ENCODE measurements around the gene DPP10.

The DPP10 gene

DNA sequence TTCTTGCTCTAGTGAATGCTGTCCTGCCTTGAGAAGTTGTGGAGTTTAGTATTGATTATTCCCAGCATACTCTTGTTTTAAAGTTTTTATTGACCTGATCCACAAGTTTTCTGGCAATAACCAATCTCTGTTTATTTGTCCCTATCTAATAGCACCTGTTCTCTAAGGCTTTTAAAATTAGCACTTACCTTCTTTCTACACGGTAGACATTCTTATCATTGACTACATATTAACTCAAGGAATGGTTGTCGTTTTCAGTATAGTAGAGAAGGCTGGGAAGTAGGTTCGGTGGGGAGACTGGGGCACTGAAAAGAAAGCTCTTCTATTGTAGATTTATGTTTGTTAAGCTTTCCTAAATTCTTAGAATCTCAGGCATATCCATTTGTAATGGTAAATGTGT is 726.0 kb downstream of the DPP10 start:
- no peak for TF ChIP-seq CTCF (IDR thresholded peaks at IDR 0.05)

DNA sequence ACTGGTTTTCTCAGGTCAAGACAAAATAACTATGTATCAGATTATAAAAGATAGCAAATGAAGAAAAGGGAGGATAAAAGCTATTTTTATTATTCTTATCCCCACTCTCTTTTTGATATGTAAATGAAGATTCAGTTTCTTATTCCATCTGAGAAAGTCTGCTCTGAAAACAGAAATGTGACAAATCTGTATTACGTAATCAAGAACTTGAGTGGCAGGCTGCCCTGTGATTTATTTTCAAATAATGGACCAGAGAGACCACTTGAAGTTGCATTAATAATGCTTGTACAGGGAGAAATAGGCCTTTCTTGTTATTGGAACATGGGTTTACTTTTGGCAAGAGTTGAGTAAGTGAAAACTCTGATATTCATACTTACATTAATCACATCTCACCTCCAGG is 727.4 kb downstream of the DPP10 start:
- no peak for TF ChIP-seq CTCF (IDR thresholded peaks at IDR 0.05)

- no peak for TF ChIP-seq CTCF (IDR thresholded peaks at IDR 0.05)
Observed at GRCh38 chr2:115171751-115172150, 729.3 kb downstream of the DPP10 start.

- TF ChIP-seq CTCF (IDR thresholded peaks at IDR 0.05), result no peak
Observed at GRCh38 chr2:115174651-115175050, 732.2 kb downstream of the DPP10 start.

GRCh38 chr2:115183144-115183543 is 740.7 kb downstream of the DPP10 start:
- peak; percentile 48 for TF ChIP-seq CTCF (IDR thresholded peaks at IDR 0.05)

DNA sequence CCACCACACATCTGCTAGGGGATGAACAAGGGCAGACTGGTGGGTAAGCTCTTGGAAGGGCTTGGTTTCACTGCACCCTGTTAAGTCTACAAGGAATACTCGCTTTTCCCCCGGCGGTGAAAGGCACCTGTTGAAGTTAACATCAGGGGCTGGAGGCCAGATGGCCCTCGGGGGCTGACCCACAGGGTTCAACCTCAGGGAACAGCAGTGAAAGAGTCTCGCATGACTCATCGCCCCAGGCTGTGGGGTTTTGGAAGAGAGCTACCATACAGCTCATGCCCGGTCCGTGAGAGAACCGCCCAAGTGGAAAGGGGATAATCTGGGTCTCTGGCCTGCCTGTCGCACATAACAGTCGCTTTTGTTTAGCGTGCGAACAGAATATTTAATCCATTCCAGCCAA is 748.0 kb downstream of the DPP10 start:
- no peak for TF ChIP-seq CTCF (IDR thresholded peaks at IDR 0.05)

GRCh38 chr2:115194623-115195022 is 752.2 kb downstream of the DPP10 start:
- peak; percentile 14; the same call in 1 of the 2 replicates for TF ChIP-seq CTCF (IDR thresholded peaks at IDR 0.05)

DNA sequence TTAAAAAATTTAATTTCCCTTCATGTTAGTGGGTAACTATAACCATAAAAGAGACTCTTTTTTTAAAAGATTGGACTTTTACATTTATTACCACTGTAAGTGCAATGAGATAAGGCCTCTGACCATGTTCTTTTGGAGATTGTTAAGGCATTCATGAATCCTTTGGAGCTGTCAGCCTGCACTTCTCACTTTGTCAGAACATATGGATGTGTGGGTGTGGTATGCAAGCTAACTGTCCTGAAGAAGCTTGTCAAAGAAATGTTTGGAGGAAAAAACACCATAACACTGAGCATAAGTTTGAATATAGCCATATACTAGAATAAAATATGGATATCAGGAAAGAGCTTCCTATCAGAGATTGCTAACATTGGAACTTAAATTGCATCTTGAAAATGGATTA is 754.1 kb downstream of the DPP10 start:
- TF ChIP-seq CTCF (IDR thresholded peaks at IDR 0.05), result no peak
